ENCODE measurements around the gene ST3GAL3. TPM values are rescaled to one million over a fixed set of nuclear protein-coding genes. Genes with fewer than 3 reads are reported as not detected.

ST3GAL3 gene
- total RNA-seq, 1 experiment from 2014 or later = 19.3 TPM

- peak overlapping the region; percentile 61 for H3K27ac ChIP-seq
- peaks cover 31% of the 10 kb centered on the region for H3F3A ChIP-seq (ENCODE audit: insufficient read depth, low read depth)
- no peaks in the 10 kb centered on the region for H4K20me1 ChIP-seq (ENCODE audit: insufficient read depth)
- DNase-seq = peak; percentile 92 to 99
- H3K27me3 ChIP-seq (ENCODE audit: insufficient read depth, low read depth) = no peaks in the 10 kb centered on the region
- H3K9me3 ChIP-seq (ENCODE audit: insufficient read depth, low read depth) = no peaks in the 10 kb centered on the region
- TF ChIP-seq EZH2 (IDR thresholded peaks at IDR 0.05; ENCODE audit: low read depth) (no peak), CTCF (conservative IDR thresholded peaks at IDR 0.05) (no peak)
- no peak overlapping the region for H3K4me3 ChIP-seq
- H3K9me2 ChIP-seq (ENCODE audit: insufficient read depth) = no peaks in the 10 kb centered on the region
- BruUV-seq (replicated peaks) = TSS peak; percentile 79
- peak overlapping the region; percentile 60 for H3K4me2 ChIP-seq
- H3K36me3 ChIP-seq (ENCODE audit: low read depth) = no peaks in the 10 kb centered on the region
- no peak overlapping the region for H2AFZ ChIP-seq
- H3K4me1 ChIP-seq (replicated peaks; ENCODE audit: insufficient read depth) = peaks cover 39% of the 10 kb centered on the region
- intact Hi-C loops (cut with micrococcal nuclease; ENCODE audit: unreplicated experiment) = loop anchor here (1.0 to 10.0 kb wide), 8 partner anchors 23 to 176 kb away; partner anchors contain the start of genes ATP6V0B and SLC6A9
- ChIA-PET CTCF (interaction anchor here (0.9 to 2.4 kb wide), 3 partner anchors 75 to 95 kb away, joined by 5 to 16 read pairs (median 11); partner anchors contain the start of gene ARTN), POLR2A (ENCODE audit: unreplicated experiment) (interaction anchor here (0.6 to 0.8 kb wide), 8 partner anchors 24 to 490 kb away, joined by 3 to 9 read pairs (median 6); partner anchors contain the start of genes ATP6V0B and HYI)
- H3K79me2 ChIP-seq (ENCODE audit: low read depth) = no peaks in the 10 kb centered on the region
Measured at GRCh38 chr1:43858324-43858723, 151.0 kb downstream of the ST3GAL3 start.

- Histone ChIP-seq H3K9me3 (ENCODE audit: insufficient read depth, low read depth) (no peaks in the 10 kb centered on the region), H3K4me1 (replicated peaks; ENCODE audit: insufficient read depth) (peaks cover 38% of the 10 kb centered on the region), H3K4me2 (no peak overlapping the region), H3K36me3 (ENCODE audit: low read depth) (no peaks in the 10 kb centered on the region), H4K20me1 (ENCODE audit: insufficient read depth) (no peaks in the 10 kb centered on the region), H3K79me2 (ENCODE audit: low read depth) (no peaks in the 10 kb centered on the region), H2AFZ (no peak overlapping the region), H3F3A (ENCODE audit: insufficient read depth, low read depth) (peaks cover 21% of the 10 kb centered on the region), H3K27me3 (ENCODE audit: insufficient read depth, low read depth) (no peaks in the 10 kb centered on the region), H3K27ac (no peak overlapping the region), H3K4me3 (no peak overlapping the region), H3K9me2 (ENCODE audit: insufficient read depth) (no peaks in the 10 kb centered on the region)
- ChIA-PET CTCF (no interaction called here), POLR2A (ENCODE audit: unreplicated experiment) (no interaction called here)
- intact Hi-C loops (cut with micrococcal nuclease; ENCODE audit: unreplicated experiment) = no loop called here
- BruUV-seq (replicated peaks) = no TSS peak
- TF ChIP-seq EZH2 (IDR thresholded peaks at IDR 0.05; ENCODE audit: low read depth) (no peak), CTCF (conservative IDR thresholded peaks at IDR 0.05) (no peak)
- peak in 1 of 2 experiments; percentile 74 for DNase-seq
Measured at GRCh38 chr1:43861337-43861736, 154.0 kb downstream of the ST3GAL3 start.

DNA sequence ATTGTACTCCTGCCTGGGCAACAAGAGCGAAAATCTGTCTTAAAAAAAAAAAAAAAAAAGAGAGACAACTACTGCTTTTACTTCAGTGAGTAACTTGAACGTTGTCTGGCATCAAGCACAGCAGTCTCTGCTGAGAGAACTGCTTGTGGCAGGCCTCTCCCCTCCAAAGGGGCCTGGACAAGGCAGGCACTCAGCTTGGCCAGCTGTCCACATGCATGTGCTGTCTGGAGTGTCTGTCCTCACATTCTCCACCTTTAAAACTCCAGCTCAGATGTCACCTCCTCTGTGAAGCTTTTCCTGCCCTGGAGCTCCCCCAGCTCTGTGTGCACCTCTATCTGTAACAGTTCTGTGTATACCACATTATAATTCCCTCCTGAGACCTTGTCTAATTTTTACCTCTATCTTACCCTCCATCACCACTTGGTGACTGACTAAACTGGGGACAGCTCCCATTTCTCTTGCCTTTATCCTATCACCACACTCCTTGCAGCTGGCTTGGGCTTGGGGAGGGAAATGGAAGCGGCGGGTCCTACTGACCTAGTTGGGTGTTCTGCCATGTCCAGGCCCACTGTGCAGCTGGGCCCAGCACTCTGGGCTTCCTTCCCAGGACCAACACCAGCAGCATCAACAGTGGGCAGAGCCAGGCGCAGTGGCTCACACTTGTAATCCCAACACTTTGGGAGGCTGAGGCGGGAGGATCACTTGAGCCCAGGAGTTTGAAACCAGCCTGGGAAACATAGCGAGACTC lies 154.8 kb downstream of the ST3GAL3 start:
- Histone ChIP-seq H3F3A (ENCODE audit: insufficient read depth, low read depth) (peaks cover 16% of the 10 kb centered on the region), H3K79me2 (ENCODE audit: low read depth) (no peaks in the 10 kb centered on the region), H3K36me3 (ENCODE audit: low read depth) (no peaks in the 10 kb centered on the region), H3K27me3 (ENCODE audit: insufficient read depth, low read depth) (no peaks in the 10 kb centered on the region), H3K27ac (no peak overlapping the region), H3K4me1 (replicated peaks; ENCODE audit: insufficient read depth) (peaks cover 38% of the 10 kb centered on the region), H4K20me1 (ENCODE audit: insufficient read depth) (no peaks in the 10 kb centered on the region), H3K9me3 (ENCODE audit: insufficient read depth, low read depth) (no peaks in the 10 kb centered on the region), H3K4me3 (no peak overlapping the region), H2AFZ (no peak overlapping the region), H3K4me2 (no peak overlapping the region), H3K9me2 (ENCODE audit: insufficient read depth) (no peaks in the 10 kb centered on the region)
- POLR2A ChIA-PET (ENCODE audit: unreplicated experiment) = interaction anchor here (0.6 kb wide), 1 partner anchor 173 kb away, joined by 3 read pairs; no protein-coding TSS in a partner anchor
- intact Hi-C loops (cut with micrococcal nuclease; ENCODE audit: unreplicated experiment) = no loop called here
- CTCF ChIA-PET = no interaction called here
- no TSS peak for BruUV-seq (replicated peaks)
- no peak for DNase-seq
- TF ChIP-seq CTCF (conservative IDR thresholded peaks at IDR 0.05) (no peak), EZH2 (IDR thresholded peaks at IDR 0.05; ENCODE audit: low read depth) (no peak)

Measured in PC-9 (cell line).